ENCODE data around the gene MAPT.

The MAPT gene

DNA sequence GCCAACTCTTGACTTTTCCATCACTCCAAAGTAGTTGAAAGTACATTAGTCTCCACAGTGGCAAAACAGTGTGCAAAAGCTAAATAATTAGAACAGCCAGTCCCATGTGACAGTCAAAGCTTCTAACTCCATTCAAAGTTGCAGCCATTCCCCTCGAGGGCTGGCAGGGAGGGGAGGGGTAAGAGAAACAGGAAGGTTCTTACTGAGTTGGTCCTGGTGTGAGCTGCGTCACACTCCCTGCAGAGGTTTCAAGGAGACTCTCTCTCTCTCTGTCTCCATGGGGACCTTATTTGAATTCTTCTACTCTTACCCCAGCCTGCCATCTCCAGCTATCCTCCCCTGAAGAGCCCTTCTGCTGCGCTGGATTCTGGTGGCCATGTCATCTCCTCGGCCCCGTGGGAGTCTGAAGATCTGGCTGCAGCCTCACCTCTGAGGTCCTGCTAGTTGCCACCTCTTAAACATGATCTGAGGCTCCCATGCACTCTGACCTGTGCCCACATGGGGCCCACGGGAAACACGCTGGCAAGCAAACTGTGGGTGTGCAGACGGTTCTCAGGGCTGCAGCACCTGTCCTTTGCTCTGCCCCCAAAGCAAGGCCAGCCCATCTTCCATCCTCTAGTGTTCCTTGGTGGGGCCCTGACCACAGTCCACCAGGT is 81.4 kb downstream of the MAPT start:
- DNase-seq = no peak

DNA sequence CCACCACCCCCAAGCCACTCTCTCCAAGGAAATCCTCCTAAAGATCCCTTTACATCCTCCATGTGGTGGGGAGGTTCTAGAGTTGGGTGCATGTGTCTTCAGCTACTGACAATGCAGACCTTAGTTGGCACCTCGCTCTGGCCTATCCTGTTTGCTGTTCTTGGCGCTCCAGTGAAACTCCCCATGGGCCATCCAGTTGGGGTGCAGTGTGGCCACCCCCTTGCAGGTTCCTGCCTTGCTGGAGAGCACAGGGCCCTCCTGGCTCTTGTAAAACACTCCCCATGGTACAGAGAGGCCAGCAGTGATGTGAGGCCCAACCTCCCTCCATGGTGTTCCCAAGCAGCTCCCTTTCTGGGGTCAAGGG is 82.0 kb downstream of the MAPT start:
- DNase-seq = no peak

DNA sequence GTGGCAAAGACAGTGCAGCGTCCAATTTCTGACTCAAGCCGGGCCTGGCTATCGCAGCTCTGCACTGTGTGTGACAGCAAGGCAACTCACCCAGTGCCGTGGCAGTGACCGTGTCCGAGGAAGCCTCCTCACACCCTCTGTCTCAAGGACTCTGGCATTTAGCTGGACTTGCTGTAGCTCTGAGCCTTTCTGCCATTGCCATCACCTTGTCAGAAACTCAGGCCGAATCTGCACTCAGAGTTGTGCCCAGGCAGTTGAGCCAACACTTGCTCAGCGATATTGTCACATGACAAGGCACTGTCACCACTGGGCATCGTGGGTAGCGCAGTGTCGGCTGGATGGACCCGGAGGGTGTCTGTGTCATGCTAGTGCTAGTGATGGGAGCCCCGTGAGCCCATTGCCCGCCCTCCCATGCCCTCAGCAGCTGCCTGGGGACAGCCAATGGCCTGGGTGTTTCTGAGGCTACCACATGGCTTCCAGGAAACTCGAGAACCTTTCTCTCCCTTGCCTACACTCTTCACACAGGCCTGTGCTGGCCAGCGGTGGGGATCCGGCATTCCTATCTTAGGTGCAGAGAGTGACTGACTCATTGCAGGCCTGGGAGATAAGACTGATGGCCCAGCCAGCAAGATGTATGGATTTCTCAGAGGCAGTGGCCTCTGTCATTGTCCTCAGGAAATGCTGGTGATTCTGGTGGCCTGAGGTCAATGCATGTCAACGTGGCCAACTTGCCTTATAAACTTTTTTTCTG is 82.6 kb downstream of the MAPT start:
- DNase-seq = no peak

DNA sequence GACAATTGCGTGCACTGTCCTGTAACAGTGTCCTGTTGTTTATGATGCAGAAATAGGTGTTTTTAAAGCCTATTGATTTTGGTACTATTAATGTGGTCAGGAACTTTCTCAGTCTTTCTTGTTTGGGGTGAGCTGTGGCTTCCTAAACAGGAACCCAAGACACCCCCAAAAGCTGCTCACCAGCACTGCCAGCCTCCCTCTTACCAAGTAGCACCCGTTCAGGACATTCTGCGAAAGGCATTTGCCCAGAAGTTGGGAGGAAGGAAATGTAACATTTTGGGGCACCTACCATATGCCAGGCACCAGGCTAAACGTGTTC is 83.1 kb downstream of the MAPT start:
- no peak for DNase-seq

DNA sequence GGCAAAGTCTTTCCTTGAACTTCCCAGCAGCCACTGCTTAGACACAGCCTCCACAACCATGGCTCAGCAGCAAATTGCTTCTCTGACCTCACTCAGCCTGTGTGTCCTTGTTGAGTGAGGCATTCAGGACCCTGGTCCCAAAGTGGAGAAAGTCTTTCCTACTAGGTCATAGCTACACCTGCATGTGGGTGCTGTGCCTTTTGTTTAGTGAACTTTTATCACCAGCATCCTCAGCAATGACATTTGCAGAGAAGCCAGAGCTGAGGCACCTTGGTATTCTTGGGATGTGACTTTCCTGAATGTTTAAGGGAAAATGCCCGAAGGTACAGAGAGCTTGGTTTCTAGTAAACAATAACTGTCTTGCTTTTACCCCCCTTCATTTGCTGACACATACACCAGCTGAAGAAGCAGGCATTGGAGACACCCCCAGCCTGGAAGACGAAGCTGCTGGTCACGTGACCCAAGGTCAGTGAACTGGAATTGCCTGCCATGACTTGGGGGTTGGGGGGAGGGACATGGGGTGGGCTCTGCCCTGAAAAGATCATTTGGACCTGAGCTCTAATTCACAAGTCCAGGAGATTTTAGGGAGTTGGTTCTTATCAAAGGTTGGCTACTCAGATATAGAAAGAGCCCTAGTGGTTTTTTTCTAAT is 83.7 kb downstream of the MAPT start:
- DNase-seq = no peak

DNA sequence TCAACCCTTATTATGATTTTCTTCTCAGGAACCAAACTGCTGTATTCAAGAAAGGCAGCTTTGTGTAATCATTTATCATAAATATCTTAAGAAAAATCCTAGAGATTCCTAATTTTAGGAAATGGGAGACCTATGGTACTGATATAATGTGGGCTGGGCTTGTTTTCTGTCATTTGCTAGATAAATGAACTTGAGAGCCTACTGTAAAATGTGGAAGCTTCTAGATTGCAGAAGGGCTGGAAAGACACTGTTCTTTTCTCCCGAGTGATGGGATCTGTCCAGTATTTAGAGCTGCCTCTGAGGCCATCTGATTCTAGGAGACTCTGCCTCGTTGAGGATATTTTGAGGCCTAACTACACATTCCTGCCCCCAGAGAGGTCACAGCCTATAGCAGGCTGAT is 84.8 kb downstream of the MAPT start:
- no peak for DNase-seq

DNA sequence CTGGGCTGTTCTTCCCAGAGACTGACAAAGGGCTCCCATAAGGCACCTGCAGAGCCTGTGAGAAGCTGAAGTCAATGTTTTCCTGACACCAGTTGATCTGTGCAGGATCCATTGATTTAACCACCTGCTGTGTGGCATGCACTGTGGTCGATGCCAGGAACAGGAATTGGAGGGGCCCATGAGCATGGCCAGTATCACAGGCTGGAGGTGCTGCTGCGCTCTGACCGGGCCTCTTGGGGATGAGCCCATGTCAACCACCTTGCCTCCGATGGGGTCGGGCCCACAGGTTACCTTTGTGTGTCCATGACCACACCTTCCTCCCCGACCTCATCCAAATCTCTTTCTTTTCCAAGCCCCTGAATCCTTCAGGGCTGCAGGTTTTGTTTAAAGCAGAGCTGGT is 86.5 kb downstream of the MAPT start:
- DNase-seq = no peak

DNA sequence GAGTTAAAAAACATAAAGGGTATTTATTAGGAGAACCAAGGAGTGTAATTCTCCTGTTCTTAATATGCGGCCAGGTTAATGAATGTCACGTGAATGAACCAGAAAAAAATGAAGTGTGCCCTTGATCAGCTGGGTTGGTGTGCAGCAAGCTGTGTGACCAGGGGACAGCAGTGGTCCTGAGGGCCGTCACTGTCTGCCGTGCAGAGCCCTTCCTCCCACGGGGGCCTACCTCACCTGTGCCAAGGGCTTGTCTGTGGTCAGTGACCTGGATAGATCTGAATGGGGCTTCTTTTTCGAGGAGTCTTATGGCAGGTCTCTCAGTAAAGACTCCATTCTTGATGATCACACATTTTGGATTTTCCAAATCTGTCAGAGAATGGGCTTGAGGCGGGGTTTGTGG is 87.0 kb downstream of the MAPT start:
- DNase-seq = no peak

DNA sequence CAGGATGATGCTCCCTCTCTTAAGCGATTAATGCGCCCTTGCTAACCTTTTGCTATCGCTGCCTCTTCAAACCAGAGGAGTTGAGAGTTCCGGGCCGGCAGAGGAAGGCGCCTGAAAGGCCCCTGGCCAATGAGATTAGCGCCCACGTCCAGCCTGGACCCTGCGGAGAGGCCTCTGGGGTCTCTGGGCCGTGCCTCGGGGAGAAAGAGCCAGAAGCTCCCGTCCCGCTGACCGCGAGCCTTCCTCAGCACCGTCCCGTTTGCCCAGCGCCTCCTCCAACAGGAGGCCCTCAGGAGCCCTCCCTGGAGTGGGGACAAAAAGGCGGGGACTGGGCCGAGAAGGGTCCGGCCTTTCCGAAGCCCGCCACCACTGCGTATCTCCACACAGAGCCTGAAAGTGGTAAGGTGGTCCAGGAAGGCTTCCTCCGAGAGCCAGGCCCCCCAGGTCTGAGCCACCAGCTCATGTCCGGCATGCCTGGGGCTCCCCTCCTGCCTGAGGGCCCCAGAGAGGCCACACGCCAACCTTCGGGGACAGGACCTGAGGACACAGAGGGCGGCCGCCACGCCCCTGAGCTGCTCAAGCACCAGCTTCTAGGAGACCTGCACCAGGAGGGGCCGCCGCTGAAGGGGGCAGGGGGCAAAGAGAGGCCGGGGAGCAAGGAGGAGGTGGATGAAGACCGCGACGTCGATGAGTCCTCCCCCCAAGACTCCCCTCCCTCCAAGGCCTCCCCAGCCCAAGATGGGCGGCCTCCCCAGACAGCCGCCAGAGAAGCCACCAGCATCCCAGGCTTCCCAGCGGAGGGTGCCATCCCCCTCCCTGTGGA is 88.6 kb downstream of the MAPT start:
- DNase-seq = no peak

DNA sequence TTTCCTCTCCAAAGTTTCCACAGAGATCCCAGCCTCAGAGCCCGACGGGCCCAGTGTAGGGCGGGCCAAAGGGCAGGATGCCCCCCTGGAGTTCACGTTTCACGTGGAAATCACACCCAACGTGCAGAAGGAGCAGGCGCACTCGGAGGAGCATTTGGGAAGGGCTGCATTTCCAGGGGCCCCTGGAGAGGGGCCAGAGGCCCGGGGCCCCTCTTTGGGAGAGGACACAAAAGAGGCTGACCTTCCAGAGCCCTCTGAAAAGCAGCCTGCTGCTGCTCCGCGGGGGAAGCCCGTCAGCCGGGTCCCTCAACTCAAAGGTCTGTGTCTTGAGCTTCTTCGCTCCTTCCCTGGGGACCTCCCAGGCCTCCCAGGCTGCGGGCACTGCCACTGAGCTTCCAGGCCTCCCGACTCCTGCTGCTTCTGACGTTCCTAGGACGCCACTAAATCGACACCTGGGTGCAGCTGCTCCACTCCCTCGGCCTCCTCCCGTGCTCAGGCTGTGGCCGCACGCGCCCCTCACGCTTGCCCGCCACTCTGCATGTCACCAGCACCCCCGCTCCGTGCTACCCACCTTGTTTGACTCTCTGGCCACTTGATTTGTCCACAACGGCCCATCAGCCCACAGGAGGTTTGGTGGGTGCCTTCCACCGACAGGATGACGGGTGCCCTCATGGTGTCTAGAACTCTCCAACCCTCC is 89.4 kb downstream of the MAPT start:
- no peak for DNase-seq

DNA sequence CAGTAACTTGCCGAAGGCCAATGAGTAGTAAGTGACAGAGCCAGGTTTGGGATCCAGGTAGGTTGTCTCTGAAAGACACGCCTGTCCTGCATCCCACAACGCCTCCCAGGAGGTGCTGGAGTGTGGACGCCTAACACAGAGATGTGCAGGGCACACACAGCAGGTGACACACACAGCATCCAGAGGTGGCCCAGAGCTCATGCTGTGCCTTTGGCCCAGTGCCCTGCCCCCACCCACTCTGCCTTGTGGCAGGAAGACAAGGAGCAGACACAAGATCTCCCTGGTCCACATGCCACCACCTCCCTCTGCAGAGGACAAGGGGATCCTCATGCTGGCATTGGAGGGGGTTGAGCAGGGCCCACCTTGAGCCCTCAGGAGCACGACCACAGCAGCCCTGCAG is 90.0 kb downstream of the MAPT start:
- no peak for DNase-seq

DNA sequence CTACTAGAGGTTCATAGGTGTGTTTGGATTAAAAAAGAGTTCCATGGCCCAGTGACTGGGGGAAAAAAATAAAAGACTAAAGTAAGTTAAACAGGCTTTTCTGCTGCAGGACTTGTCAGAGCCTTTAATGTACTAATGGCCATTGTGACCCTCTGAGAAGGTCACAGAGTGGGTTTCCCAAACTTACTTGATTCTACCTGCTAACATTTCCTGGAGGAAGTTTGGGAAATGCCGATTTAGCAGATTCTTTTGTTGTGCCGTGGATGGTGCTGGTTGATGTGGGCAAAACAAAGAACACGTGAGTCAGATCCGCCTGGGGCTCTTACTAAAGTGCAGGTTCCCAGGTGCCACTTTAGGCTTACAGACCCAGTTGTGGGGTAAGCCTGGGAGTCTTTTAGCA is 91.1 kb downstream of the MAPT start:
- DNase-seq = no peak

DNA sequence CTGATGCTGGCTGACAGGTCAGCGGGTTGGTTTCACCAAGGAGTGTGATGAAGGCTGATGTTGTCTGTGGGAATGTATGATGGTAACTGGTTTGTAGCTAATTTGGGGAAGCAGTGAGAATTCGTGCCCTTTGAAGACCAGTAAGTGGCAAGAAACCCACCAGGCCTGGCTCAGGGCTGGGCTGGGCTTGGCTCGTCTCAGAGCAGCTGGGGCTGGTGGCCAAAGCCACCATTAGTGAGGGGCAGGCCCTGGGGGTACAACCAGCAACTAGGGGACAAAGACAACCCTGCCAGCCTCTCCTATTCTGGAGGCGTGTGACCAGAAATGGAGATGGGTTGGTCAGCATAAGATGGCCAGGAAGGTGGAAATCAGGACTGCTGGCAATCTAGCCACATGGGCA is 91.7 kb downstream of the MAPT start:
- no peak for DNase-seq

DNA sequence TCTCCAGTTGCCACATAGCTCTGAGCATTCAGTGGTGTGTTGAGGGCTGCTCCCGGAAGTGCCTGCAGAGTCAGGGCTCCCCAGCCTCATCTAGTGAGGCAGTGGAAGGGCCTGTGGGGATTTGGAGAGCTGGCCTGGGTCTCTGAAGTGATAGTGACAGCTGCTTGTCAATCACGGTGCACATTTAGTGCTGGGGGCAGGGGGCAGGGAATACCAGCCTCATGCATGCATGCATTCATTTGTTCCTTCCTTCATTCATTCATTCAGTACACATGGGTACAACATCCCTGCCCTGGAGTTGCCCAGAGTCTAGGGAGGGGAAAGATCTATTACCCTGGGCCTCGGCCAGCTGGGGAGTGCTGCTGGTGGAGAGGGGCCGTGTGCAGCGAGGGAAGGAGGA is 93.4 kb downstream of the MAPT start:
- no peak for DNase-seq

DNA sequence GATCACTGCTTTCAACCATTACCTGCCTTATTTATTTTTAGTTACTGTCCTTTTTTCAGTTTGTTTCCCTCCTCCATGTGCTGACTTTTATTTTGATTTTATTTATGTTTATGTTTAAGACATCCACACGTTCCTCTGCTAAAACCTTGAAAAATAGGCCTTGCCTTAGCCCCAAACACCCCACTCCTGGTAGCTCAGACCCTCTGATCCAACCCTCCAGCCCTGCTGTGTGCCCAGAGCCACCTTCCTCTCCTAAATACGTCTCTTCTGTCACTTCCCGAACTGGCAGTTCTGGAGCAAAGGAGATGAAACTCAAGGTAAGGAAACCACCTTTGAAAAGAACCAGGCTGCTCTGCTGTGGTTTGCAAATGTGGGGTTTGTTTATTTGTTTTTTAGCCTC is 95.4 kb downstream of the MAPT start:
- no peak for DNase-seq

DNA sequence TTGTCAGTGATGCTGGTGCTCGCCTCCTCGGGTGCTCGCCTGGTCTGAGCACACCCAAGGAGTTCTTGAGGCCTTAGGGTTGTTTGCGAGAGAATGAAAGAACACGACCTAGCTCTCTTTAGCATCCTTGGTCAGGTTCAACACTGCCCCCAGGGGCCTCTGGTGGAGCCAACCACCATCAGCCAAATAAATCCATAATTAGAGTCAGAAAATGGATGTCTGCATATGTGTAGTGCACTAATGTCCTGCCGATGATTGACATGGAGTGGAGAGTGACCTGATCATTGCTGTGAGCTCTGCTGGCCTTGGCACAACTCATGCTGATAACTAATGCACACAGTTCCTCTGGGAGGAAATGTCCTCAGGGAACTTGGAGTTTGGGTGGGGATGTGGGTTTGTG is 96.5 kb downstream of the MAPT start:
- no peak for DNase-seq

DNA sequence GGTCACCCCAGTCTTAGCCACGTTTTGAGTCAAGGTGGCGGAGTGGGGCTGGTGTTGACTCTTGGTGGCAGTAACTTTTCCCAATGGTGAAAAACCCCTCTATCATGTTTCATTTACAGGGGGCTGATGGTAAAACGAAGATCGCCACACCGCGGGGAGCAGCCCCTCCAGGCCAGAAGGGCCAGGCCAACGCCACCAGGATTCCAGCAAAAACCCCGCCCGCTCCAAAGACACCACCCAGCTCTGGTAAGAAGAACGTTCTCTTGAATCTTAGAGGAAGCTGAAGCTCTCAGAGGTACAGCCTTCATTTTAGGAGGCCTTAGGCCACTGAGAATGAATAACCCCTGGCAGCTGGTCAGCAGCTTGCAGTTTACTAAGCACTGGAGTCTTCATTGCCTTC is 97.0 kb downstream of the MAPT start:
- DNase-seq = no peak

DNA sequence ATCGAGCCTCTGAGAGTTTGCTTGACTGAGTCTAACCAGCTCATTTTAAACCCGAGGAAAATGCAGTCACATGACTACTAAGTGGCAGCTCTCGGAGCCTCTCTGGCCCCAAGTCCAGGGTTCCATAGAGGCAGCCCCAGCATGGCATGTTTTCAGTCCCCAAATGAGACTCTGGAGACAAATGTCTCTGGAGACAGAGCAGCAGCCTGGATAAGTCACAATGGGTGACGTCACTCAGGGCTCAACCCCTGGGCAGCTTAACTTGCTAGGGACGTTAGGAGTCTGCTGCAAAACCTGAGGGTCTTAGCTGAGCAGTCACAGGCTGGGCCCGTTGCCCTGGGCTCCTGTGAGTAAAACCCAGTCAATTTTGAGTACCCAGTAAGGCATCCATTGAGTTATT is 97.8 kb downstream of the MAPT start:
- DNase-seq = no peak

DNA sequence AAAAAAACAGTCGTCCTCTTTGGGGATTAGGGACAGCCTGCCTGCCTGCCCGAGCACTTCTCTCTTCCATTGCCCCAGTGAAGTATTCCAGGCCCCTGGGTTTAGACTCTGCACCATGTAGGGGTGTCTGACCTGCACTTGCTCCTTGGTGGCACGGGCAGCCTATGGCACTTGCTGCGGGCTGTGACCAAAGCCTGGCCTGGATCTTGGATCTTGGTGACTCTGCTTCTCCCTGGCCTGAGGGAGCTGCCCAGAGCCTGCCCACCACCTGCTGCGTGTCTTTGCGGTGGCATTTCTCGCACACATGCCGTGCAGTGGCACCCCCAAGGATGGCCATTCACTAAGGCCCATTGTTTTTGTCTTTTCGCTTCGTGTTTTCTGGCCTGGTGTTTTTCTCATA is 98.5 kb downstream of the MAPT start:
- no peak for DNase-seq

DNA sequence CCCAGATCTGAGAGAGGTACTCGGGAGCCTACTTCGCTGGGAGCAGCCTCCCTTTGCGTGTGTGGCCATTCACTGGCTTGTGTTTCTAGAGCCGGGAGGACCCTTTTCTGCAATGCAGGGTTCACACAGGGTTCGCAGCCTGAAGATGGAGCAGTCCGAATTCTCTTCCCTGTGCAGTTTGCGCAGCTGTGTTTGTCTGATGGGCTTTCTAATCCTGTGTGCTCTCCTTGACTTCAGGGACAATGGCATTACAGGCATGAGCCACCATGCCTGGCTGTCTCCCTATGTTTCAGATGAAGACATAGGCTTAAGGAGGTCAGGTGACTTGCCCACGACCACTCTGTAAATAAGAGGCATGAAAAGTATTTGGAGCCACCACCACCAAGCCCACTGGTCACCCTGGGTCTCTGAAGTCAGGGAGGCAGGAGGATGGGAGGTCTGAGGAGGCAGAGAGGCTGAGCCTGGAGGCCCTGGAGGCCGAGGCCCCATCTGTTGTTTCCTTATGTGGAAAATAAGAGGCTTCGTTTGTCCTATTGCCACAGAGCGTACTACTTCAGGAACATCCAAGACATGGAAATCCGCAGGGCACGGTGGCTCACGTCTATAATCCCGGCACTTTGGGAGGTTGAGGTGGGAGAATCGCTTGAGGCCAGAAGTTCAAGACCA is 99.7 kb downstream of the MAPT start:
- DNase-seq = no peak

DNA sequence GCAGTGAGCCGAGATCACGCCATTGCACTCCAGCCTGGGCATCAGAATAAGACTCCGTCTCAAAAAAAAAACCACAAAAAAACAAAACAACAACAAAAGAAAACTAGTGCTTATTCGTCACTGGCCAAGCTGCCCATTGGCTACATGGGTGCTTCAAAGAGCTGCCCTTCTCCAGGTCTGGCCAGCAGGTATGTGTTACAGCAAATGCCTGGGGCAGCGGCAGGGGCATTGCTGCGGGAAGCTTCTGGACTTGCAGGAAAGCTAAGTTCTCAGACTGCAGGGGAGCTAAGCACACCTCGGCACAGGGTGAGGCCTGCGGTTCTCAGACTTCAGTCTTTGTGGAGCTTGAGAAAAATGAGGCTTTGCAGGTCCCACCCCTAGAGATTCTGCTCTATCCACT is 100.6 kb downstream of the MAPT start:
- DNase-seq = no peak

DNA sequence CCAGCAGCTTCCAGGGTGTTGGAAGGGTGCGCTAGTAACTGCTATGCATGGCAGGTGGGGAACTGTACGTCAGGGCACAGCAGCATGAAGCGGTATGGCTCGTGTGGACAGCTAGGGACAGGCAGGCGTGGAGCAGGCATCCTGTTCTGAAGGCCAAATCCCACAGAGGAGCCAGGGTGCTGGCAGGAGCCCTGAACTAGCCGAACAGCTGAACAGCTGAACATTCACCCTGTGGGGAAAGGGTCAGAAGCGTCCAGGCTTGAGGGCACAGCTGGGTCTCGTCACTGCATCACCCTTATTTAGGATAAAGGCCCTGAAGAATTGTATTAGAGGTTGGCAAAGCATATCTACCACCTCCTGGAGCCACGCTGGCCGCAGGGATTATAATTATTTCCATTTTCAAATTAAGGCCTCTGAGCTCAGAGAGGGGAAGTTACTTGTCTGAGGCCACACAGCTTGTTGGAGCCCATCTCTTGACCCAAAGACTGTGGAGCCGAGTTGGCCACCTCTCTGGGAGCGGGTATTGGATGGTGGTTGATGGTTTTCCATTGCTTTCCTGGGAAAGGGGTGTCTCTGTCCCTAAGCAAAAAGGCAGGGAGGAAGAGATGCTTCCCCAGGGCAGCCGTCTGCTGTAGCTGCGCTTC is 101.4 kb downstream of the MAPT start:
- DNase-seq = no peak
